ENCODE results near the gene ZNF280B. TPM values are rescaled to one million over a fixed set of nuclear protein-coding genes. Genes with fewer than 3 reads are reported as not detected.
A peak's percentile ranks its signal among the peaks of the same experiment; 100 is the strongest.

ZNF280B gene
- total RNA-seq, 2 donors from 2014 or later = 10.9 to 15.3 TPM

GRCh38 chr22:22464541-22465054 lies 43.9 kb downstream of the ZNF280B start:
- Mint-ChIP-seq H3K27me3 (ENCODE audit: insufficient read depth) (peaks cover 81% of the 10 kb centered on the region), H3K27ac (no peak overlapping the region), H3K4me3 (no peak overlapping the region), H3K9me3 (peaks cover 32% of the 10 kb centered on the region), H3K4me1 (no peaks in the 10 kb centered on the region), H3K36me3 (ENCODE audit: low read depth) (no peaks in the 10 kb centered on the region)
- Histone ChIP-seq H3K4me3 (ENCODE audit: low read length) (no peak overlapping the region), H3K9ac (ENCODE audit: extremely low read depth, low read length, poor library complexity, severe bottlenecking) (no peak overlapping the region), H3K27ac (ENCODE audit: low read depth, low read length) (no peak overlapping the region), H3K36me3 (ENCODE audit: control insufficient read depth, insufficient read depth, low read length) (no peaks in the 10 kb centered on the region), H3K27me3 (ENCODE audit: control insufficient read depth, insufficient read depth, low read length, poor library complexity, severe bottlenecking) (peaks cover 22% of the 10 kb centered on the region), H3K4me1 (ENCODE audit: control insufficient read depth, insufficient read depth, low read length) (no peaks in the 10 kb centered on the region), H3K9me3 (ENCODE audit: control insufficient read depth, low read length) (peaks cover 34% of the 10 kb centered on the region)
- no peak for TF ChIP-seq CTCF (conservative IDR thresholded peaks at IDR 0.05)
- no peak for DNase-seq
- 90 to 91% methylated on average over 11 of the region's 11 CpGs for WGBS, 2 experiments (ENCODE audit: insufficient coverage in 1 of 2, insufficient read length in 1 of 2)

DNA sequence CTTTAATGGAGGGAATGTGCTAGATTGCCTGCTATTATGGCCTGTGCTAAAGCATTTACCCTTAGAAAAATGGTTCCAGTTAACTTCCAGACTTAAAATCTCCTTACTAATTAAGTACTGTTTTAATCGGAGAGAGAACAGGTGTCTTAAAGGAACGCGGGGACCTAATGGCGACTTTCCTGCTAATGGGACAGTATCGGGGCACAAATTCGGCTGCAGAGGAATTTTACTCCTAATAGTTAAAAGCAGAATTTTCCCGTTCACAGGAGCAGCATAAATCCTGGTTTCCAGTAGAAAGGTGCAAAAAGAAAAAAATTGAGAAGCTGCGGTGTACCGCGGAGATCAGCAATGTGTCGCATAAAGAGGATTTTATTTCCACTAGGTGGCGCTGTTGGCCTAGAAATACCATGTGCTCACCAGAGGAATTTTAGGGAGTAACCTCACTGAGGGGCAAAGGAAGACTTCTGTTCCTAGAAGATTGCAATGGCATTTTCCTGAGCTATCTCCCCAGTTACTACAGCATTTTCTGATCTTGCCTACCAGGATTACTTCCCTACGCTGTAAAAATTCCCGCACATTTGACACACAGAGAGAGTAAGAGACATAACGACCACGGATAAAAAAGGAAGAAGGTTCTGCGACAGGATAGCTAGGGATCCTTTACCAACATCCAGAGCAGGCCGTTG lies 44.5 kb downstream of the ZNF280B start:
- peaks cover 22% of the 10 kb centered on the region for H3K27me3 ChIP-seq (ENCODE audit: control insufficient read depth, insufficient read depth, low read length, poor library complexity, severe bottlenecking)
- peaks cover 32% of the 10 kb centered on the region for H3K9me3 Mint-ChIP-seq
- peak; percentile 89 for TF ChIP-seq CTCF (conservative IDR thresholded peaks at IDR 0.05)
- H3K4me1 Mint-ChIP-seq = no peaks in the 10 kb centered on the region
- peaks cover 82% of the 10 kb centered on the region for H3K27me3 Mint-ChIP-seq (ENCODE audit: insufficient read depth)
- DNase-seq = peak; percentile 84
- no peak overlapping the region for H3K9ac ChIP-seq (ENCODE audit: extremely low read depth, low read length, poor library complexity, severe bottlenecking)
- peaks cover 34% of the 10 kb centered on the region for H3K9me3 ChIP-seq (ENCODE audit: control insufficient read depth, low read length)
- H3K27ac ChIP-seq (ENCODE audit: low read depth, low read length) = no peak overlapping the region
- H3K4me1 ChIP-seq (ENCODE audit: control insufficient read depth, insufficient read depth, low read length) = no peaks in the 10 kb centered on the region
- no peaks in the 10 kb centered on the region for H3K36me3 ChIP-seq (ENCODE audit: control insufficient read depth, insufficient read depth, low read length)
- H3K4me3 Mint-ChIP-seq = no peak overlapping the region
- no peaks in the 10 kb centered on the region for H3K36me3 Mint-ChIP-seq (ENCODE audit: low read depth)
- no peak overlapping the region for H3K27ac Mint-ChIP-seq
- H3K4me3 ChIP-seq (ENCODE audit: low read length) = no peak overlapping the region
- WGBS, 2 experiments (ENCODE audit: insufficient coverage in 1 of 2, insufficient read length in 1 of 2) = 43 to 44% methylated on average over 17 to 18 of the region's 18 CpGs

DNA sequence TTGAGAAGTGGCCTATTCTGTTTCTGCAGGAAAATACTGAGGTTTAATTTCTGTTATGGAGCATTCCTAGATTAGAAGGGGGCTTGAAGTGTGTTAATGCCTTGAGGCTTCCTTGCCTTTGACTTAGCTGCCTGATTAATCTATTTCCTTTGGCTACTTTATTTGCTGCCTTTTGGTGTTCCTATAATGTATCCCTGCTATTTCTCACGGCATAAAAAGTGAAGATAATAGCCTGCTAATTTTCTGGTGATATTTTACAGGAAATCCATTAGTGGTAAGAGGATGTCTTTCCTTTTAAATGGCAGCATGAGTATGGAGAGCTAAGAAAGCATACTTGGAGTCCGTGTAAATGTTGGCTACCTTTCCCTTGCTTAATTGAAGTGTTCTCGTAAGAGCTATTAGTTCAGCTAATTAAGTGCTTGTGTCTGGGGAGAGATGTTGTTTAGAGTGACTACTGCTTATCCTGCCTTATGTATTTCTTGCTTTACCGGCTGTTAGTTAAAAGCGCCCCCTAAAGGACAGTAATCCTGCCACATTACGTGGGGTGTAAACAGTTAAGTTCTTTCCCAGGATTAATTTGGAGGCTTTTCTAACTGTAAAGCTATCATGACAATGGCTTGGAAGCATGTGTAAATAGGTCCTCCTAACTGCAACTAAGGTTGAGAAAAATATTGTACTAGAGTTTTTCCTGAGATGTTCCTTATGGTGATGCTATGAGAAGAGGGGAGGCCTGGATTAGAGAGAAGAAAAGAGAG lies 45.6 kb downstream of the ZNF280B start:
- Mint-ChIP-seq H3K9me3 (peaks cover 32% of the 10 kb centered on the region), H3K27me3 (ENCODE audit: insufficient read depth) (peaks cover 87% of the 10 kb centered on the region), H3K36me3 (ENCODE audit: low read depth) (no peaks in the 10 kb centered on the region), H3K27ac (no peak overlapping the region), H3K4me1 (no peaks in the 10 kb centered on the region), H3K4me3 (no peak overlapping the region)
- Histone ChIP-seq H3K27me3 (ENCODE audit: control insufficient read depth, insufficient read depth, low read length, poor library complexity, severe bottlenecking) (peaks cover 22% of the 10 kb centered on the region), H3K4me1 (ENCODE audit: control insufficient read depth, insufficient read depth, low read length) (no peaks in the 10 kb centered on the region), H3K9ac (ENCODE audit: extremely low read depth, low read length, poor library complexity, severe bottlenecking) (no peak overlapping the region), H3K4me3 (ENCODE audit: low read length) (no peak overlapping the region), H3K27ac (ENCODE audit: low read depth, low read length) (no peak overlapping the region), H3K9me3 (ENCODE audit: control insufficient read depth, low read length) (peaks cover 36% of the 10 kb centered on the region), H3K36me3 (ENCODE audit: control insufficient read depth, insufficient read depth, low read length) (no peaks in the 10 kb centered on the region)
- DNase-seq = no peak
- peak; percentile 61 for TF ChIP-seq CTCF (conservative IDR thresholded peaks at IDR 0.05)
- 66% methylated on average over 5 to 6 of the region's 6 CpGs for WGBS, 2 experiments (ENCODE audit: insufficient coverage in 1 of 2, insufficient read length in 1 of 2)
